ENCODE data around the gene ZNF219. TPM values are rescaled to one million over a fixed set of nuclear protein-coding genes. Genes with fewer than 3 reads are reported as not detected.

ZNF219 gene
- polyA plus RNA-seq, 3 donors = 0.49 to 7.2 (median 0.68) TPM

DNA sequence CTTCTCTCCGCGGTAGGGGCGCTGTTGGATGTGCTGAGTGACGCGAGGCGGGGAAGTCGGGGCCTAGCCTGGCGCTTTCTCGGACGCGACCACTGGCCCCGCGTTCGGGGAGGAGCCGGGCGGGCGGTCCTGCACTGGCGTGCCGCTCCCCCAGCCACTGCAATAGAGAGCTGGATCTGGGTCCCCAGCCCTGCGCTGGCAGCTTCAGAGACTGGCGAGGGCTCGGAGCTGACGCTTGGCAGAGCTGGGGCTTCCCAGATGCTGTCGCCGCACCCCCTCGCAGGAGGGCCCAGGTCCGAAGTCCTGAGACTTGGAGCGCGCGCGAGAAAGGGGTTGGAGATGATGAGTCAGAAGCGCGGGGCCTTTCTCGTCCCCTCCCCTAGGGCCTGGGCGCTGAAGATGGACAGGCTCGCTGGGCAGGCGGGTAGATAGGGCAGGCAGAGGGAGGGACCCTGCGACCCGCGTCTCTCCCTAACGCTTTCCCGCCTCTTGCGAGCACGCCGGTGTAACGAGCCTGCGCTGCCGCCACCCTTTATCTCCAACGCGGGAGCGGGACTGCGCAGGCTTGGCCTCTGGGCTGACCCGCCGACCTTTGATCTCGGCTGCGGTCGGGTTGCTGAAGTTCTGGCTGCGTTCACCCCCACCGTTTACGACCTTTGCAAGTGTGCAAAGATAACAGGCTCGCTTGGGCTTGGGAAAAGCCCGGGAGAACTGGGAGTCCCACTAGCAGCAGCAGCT lies 5.4 kb upstream of the ZNF219 start:
- Histone ChIP-seq H3K36me3 (replicated peaks in 1 of 2; ENCODE audit: control insufficient read depth in 1 of 2, insufficient read depth in 2 of 2, low read length in 2 of 2) (no peaks in the 10 kb centered on the region), H3K4me1 (ENCODE audit: control insufficient read depth in 1 of 2, insufficient read depth in 2 of 2, low read length in 2 of 2) (peaks cover 46 to 49% of the 10 kb centered on the region in 2 donors), H2AFZ (ENCODE audit: insufficient read depth, low read depth, low read length, poor library complexity, severe bottlenecking) (peak overlapping the region; percentile 86), H3K4me3 (replicated peaks in 1 of 3; ENCODE audit: low read depth in 2 of 3, low read length in 3 of 3) (peak overlapping the region; percentile 43 to 84 (median 66)), H3K27me3 (ENCODE audit: control insufficient read depth in 2 of 2, insufficient read depth in 2 of 2, low read length in 2 of 2) (peaks cover 0 to 1% of the 10 kb centered on the region in 2 donors), H3K27ac (ENCODE audit: low read depth in 1 of 2, low read length in 2 of 2) (peak overlapping the region; percentile 95 to 98), H4K20me1 (ENCODE audit: insufficient read depth, low read length) (no peaks in the 10 kb centered on the region), H3K9ac (ENCODE audit: insufficient read depth, low read length, poor library complexity, severe bottlenecking) (peak overlapping the region; percentile 91), H3K9me3 (replicated peaks in 1 of 2; ENCODE audit: control insufficient read depth in 1 of 2, insufficient read depth in 1 of 2, low read length in 2 of 2) (no peaks in the 10 kb centered on the region), H3K4me2 (replicated peaks; ENCODE audit: extremely low read depth, low read length, poor library complexity, severe bottlenecking) (peak overlapping the region; percentile 83), H3K79me2 (ENCODE audit: insufficient read depth, low read length) (no peaks in the 10 kb centered on the region)
- Mint-ChIP-seq H3K9me3 (no peaks in the 10 kb centered on the region), H3K27ac (peak overlapping the region; percentile 97 to 99 (median 98)), H3K4me3 (peak overlapping the region; percentile 81 to 85), H3K4me1 (peaks cover 46% of the 10 kb centered on the region), H3K27me3 (ENCODE audit: low read depth in 3 of 3) (peaks cover 0 to 10% (median 7%) of the 10 kb centered on the region in 3 donors), H3K36me3 (no peaks in the 10 kb centered on the region)
- DNase-seq = peak; percentile 95 to 97 (median 96)
- intact Hi-C loops (cut with micrococcal nuclease) = loop anchor here (2.0 to 10.0 kb wide), 5 partner anchors 33 to 639 kb away; partner anchors contain the start of genes ANG (in 1 of the 2), ARHGEF40 (in 1 of the 2), HNRNPC (in 1 of the 2) and PIP4P1 (in 1 of the 2)
- under 1% methylated on average over 57 of the region's 62 CpGs for WGBS (ENCODE audit: insufficient coverage)
- TF ChIP-seq, protein P1, sequence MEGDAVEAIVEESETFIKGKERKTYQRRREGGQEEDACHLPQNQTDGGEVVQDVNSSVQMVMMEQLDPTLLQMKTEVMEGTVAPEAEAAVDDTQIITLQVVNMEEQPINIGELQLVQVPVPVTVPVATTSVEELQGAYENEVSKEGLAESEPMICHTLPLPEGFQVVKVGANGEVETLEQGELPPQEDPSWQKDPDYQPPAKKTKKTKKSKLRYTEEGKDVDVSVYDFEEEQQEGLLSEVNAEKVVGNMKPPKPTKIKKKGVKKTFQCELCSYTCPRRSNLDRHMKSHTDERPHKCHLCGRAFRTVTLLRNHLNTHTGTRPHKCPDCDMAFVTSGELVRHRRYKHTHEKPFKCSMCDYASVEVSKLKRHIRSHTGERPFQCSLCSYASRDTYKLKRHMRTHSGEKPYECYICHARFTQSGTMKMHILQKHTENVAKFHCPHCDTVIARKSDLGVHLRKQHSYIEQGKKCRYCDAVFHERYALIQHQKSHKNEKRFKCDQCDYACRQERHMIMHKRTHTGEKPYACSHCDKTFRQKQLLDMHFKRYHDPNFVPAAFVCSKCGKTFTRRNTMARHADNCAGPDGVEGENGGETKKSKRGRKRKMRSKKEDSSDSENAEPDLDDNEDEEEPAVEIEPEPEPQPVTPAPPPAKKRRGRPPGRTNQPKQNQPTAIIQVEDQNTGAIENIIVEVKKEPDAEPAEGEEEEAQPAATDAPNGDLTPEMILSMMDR (IDR thresholded peaks at IDR 0.05) = peak; percentile 65

DNA sequence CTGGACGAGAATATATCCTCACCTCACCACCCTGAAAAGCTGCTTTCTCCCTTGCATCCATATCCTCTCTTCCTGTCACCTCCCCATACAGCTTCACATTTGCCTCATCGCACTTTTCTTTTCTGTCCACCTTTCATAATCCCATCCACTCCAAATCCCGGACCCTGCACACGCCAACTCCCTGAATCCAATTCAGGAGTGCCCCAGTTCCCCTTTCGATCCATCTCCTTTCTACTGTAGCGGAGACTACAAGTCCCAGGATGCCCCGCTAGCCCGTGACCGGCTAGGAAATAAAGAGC lies 4.9 kb upstream of the ZNF219 start:
- Histone ChIP-seq H3K4me1 (ENCODE audit: control insufficient read depth in 1 of 2, insufficient read depth in 2 of 2, low read length in 2 of 2) (peaks cover 47 to 52% of the 10 kb centered on the region in 2 donors), H3K79me2 (ENCODE audit: insufficient read depth, low read length) (no peaks in the 10 kb centered on the region), H3K9me3 (replicated peaks in 1 of 2; ENCODE audit: control insufficient read depth in 1 of 2, insufficient read depth in 1 of 2, low read length in 2 of 2) (no peaks in the 10 kb centered on the region), H3K36me3 (replicated peaks in 1 of 2; ENCODE audit: control insufficient read depth in 1 of 2, insufficient read depth in 2 of 2, low read length in 2 of 2) (no peaks in the 10 kb centered on the region), H4K20me1 (ENCODE audit: insufficient read depth, low read length) (no peaks in the 10 kb centered on the region), H3K27me3 (ENCODE audit: control insufficient read depth in 2 of 2, insufficient read depth in 2 of 2, low read length in 2 of 2) (peaks cover 0 to 3% of the 10 kb centered on the region in 2 donors), H3K4me2 (replicated peaks; ENCODE audit: extremely low read depth, low read length, poor library complexity, severe bottlenecking) (peak overlapping the region; percentile 83), H3K4me3 (replicated peaks in 1 of 3; ENCODE audit: low read depth in 2 of 3, low read length in 3 of 3) (peak overlapping the region in 1 of 3 experiments; percentile 84), H2AFZ (ENCODE audit: insufficient read depth, low read depth, low read length, poor library complexity, severe bottlenecking) (peak overlapping the region; percentile 86), H3K9ac (ENCODE audit: insufficient read depth, low read length, poor library complexity, severe bottlenecking) (peak overlapping the region; percentile 91), H3K27ac (ENCODE audit: low read depth in 1 of 2, low read length in 2 of 2) (peak overlapping the region; percentile 95 to 98)
- TF ChIP-seq, protein P1 (IDR thresholded peaks at IDR 0.05) = no peak
- Mint-ChIP-seq H3K9me3 (no peaks in the 10 kb centered on the region), H3K4me3 (peak overlapping the region; percentile 71 to 74), H3K36me3 (no peaks in the 10 kb centered on the region), H3K4me1 (peaks cover 49% of the 10 kb centered on the region), H3K27ac (peak overlapping the region; percentile 97 to 99 (median 98)), H3K27me3 (ENCODE audit: low read depth in 3 of 3) (peaks cover 0 to 13% (median 11%) of the 10 kb centered on the region in 3 donors)
- DNase-seq = peak in 1 of 3 donors; percentile 97
- WGBS (ENCODE audit: insufficient coverage) = 0% methylated on average over 7 of the region's 9 CpGs
- intact Hi-C loops (cut with micrococcal nuclease) = loop anchor here (5.0 to 10.0 kb wide), 4 partner anchors 36 to 639 kb away; partner anchors contain the start of genes ANG (in 1 of the 2), HNRNPC (in 1 of the 2), PIP4P1 (in 1 of the 2) and PNP (in 1 of the 2)
